Prostate gland (tissue), 2 donors: ENCODE measurements around the gene THSD4. TPM values are rescaled to one million over a fixed set of nuclear protein-coding genes. Genes with fewer than 3 reads are reported as not detected.

ENCODE experiments used
- DNase-seq: peaks from one replicate; pipeline ENCODE4 v3.0.0-alpha.2; 2019; ENCODE audit warnings: low spot score
- H3K27ac ChIP-seq, 2 donors: fragments of 200-600 bp; sonication (generic); 2 replicates each; pipeline ENCODE4 v1.5.1; 2017 to 2019
- H3K27me3 ChIP-seq: fragments of 200-600 bp; sonication (generic); replicated peaks from 2 replicates; pipeline ENCODE4 v1.5.1; 2019; ENCODE audit not compliant: insufficient read depth
- H3K36me3 ChIP-seq, 2 donors: fragments of 200-600 bp; sonication (generic); 1 replicate in 1 of 2; 2 replicates in 1 of 2; pipeline versions ENCODE4 v1.5.1 to v1.8.1; 2017 to 2019
- H3K4me1 ChIP-seq: fragments of 200-600 bp; sonication (generic); replicated peaks from 2 replicates; pipeline ENCODE4 v1.5.1; 2019
- H3K4me3 ChIP-seq, 2 donors: fragments of 200-600 bp; sonication (generic); 2 replicates each; pipeline ENCODE4 v1.5.1; 2017 to 2019
- H3K9me3 ChIP-seq: fragments of 200-600 bp; sonication (generic); 2 replicates; pipeline ENCODE4 v1.5.1; 2017
- CTCF ChIP-seq, 4 experiments: fragments of 200-600 bp in 2 of 4; fragments of 450-650 bp in 2 of 4; sonication (generic) in 2 of 4; IDR thresholded peaks; 1 replicate in 3 of 4; 2 replicates in 1 of 4; pipeline ENCODE4 v1.5.1; 2016 to 2019; ENCODE audit warnings: antibody characterized with exemption in 4 of 4, mild to moderate bottlenecking in 2 of 4, moderate library complexity in 2 of 4
- POLR2A ChIP-seq: fragments of 450-650 bp; IDR thresholded peaks from one replicate; pipeline ENCODE4 v1.6.1; 2016; ENCODE audit warnings: antibody characterized with exemption, mild to moderate bottlenecking
- POLR2AphosphoS5 ChIP-seq: sonication (generic); formaldehyde crosslinking; IDR thresholded peaks from one replicate; pipeline ENCODE4 v1.6.1; 2017; ENCODE audit warnings: antibody characterized with exemption
- WGBS: methylation state at CpG from one replicate; pipeline ENCODE4 v1.1.5; 2018; 5-methylcytosine and 5-hydroxymethylcytosine counted together
- intact Hi-C: fragments of 100-400 bp; cut with DNase I; formaldehyde crosslinking; loops from one replicate; pipeline ENCODE4 v1.14.2; 2022
- total RNA-seq, 2 donors: library from RNA; depleted of rRNA; stranded (reverse); fragments of >200 nt; gene quantifications; one replicate each; pipeline ENCODE4 v1.1.0, GENCODE V29; 2016

THSD4 gene
- total RNA-seq, 2 donors from 2014 or later = 84.1 to 223 TPM

- Histone ChIP-seq H3K36me3 (no peaks in the 10 kb centered on the region), H3K4me3 (no peak overlapping the region), H3K27me3 (no peaks in the 10 kb centered on the region), H3K27ac (peak overlapping the region in 1 of 2 donors; percentile 69), H3K9me3 (no peaks in the 10 kb centered on the region), H3K4me1 (no peaks in the 10 kb centered on the region)
- 47% methylated on average over 11 of the region's 11 CpGs for WGBS
- TF ChIP-seq POLR2A = no peak
- TF ChIP-seq CTCF (IDR thresholded peaks at IDR 0.05) = peak in 1 of 4 experiments; percentile 13
- TF ChIP-seq POLR2AphosphoS5 = peak; percentile 69
- intact Hi-C loops = no loop called here
- DNase-seq = peak; percentile 67
These were observed 21.7 kb downstream of the THSD4 start for GRCh38 chr15:71136793-71137518.

- no peak for DNase-seq
- Histone ChIP-seq H3K36me3 (no peaks in the 10 kb centered on the region), H3K27me3 (no peaks in the 10 kb centered on the region), H3K27ac (peak overlapping the region in 1 of 2 donors; percentile 17), H3K4me3 (no peak overlapping the region), H3K4me1 (no peaks in the 10 kb centered on the region), H3K9me3 (no peaks in the 10 kb centered on the region)
- TF ChIP-seq POLR2A = no peak
- TF ChIP-seq POLR2AphosphoS5 = no peak
- no peak for TF ChIP-seq CTCF (IDR thresholded peaks at IDR 0.05)
- WGBS = 75% methylated on average over 2 of the region's 2 CpGs
- intact Hi-C loops = no loop called here
These were observed 23.2 kb downstream of the THSD4 start for GRCh38 chr15:71138473-71138872.

GRCh38 chr15:71139241-71139640 is 24.0 kb downstream of the THSD4 start:
- intact Hi-C loops = no loop called here
- no peak for DNase-seq
- Histone ChIP-seq H3K9me3 (no peaks in the 10 kb centered on the region), H3K4me1 (no peaks in the 10 kb centered on the region), H3K4me3 (no peak overlapping the region), H3K27me3 (no peaks in the 10 kb centered on the region), H3K36me3 (no peaks in the 10 kb centered on the region), H3K27ac (peak overlapping the region in 1 of 2 donors; percentile 17)
- whole genome bisulfite sequencing = 68% methylated on average over 1 of the region's 1 CpG
- no peak for TF ChIP-seq POLR2A
- no peak for TF ChIP-seq CTCF (IDR thresholded peaks at IDR 0.05)
- no peak for TF ChIP-seq POLR2AphosphoS5

- H3K27me3 ChIP-seq = no peaks in the 10 kb centered on the region
- intact Hi-C loops = no loop called here
- no peaks in the 10 kb centered on the region for H3K4me1 ChIP-seq
- no peak for DNase-seq
- no peak overlapping the region for H3K27ac ChIP-seq
- 98% methylated on average over 5 of the region's 5 CpGs for WGBS
- no peaks in the 10 kb centered on the region for H3K36me3 ChIP-seq
- no peak for TF ChIP-seq CTCF (IDR thresholded peaks at IDR 0.05)
- TF ChIP-seq POLR2AphosphoS5 = no peak
- no peak for TF ChIP-seq POLR2A
- H3K9me3 ChIP-seq = no peaks in the 10 kb centered on the region
- no peak overlapping the region for H3K4me3 ChIP-seq
These were observed 26.3 kb downstream of the THSD4 start for GRCh38 chr15:71141572-71141971.

- H3K9me3 ChIP-seq = no peaks in the 10 kb centered on the region
- no peaks in the 10 kb centered on the region for H3K4me1 ChIP-seq
- TF ChIP-seq POLR2AphosphoS5 = no peak
- no peak for TF ChIP-seq CTCF (IDR thresholded peaks at IDR 0.05)
- no peak for TF ChIP-seq POLR2A
- no peaks in the 10 kb centered on the region for H3K27me3 ChIP-seq
- H3K36me3 ChIP-seq = no peaks in the 10 kb centered on the region
- intact Hi-C loops = no loop called here
- DNase-seq = no peak
- H3K4me3 ChIP-seq = no peak overlapping the region
- WGBS = 61% methylated on average over 3 of the region's 3 CpGs
- H3K27ac ChIP-seq = peak overlapping the region in 1 of 2 donors; percentile 6
These were observed 27.5 kb downstream of the THSD4 start for GRCh38 chr15:71142780-71143179.
